Activated CD4-positive, alpha-beta T cell treated with anti-CD3 and anti-CD28 coated beads for 24 hours (primary cell): ENCODE data around the gene ZNF891.

Source experiments
- DNase-seq, 2 donors: peaks; one replicate each; pipeline ENCODE4 v3.0.0-alpha.2; 2020; ENCODE audit warnings: low read depth in 2 of 2

The ZNF891 gene

GRCh38 chr12:133061954-133062353 lies 68.1 kb downstream of the ZNF891 start:
- DNase-seq: no peak

GRCh38 chr12:133058203-133059113 lies 71.6 kb downstream of the ZNF891 start:
- DNase-seq: no peak

- DNase-seq: no peak
Measured at GRCh38 chr12:133057446-133057845, 72.6 kb downstream of the ZNF891 start.
